A673 (cell line): Measurements from ENCODE around the gene KIF1A.

Source experiments
- CTCF ChIP-seq: fragments of 300-800, 200-600 bp; sonication (generic); conservative IDR thresholded peaks from 2 replicates; pipeline ENCODE4 v1.5.1; 2017; ENCODE audit warnings: low read depth, mild to moderate bottlenecking, antibody characterized with exemption, low read length, moderate library complexity, mixed read lengths
- EZH2 ChIP-seq: fragments of 200-600 bp; sonication (generic); IDR thresholded peaks from 2 replicates; pipeline ENCODE4 v1.6.1; 2017; ENCODE audit warnings: borderline replicate concordance, low read depth, mild to moderate bottlenecking, mixed read lengths, antibody characterized with exemption, low read length; ENCODE audit not compliant: poor library complexity, severe bottlenecking

GRCh38 chr2:240730501-240731177 is 89.4 kb downstream of the KIF1A start:
- no peak for TF ChIP-seq CTCF
- TF ChIP-seq EZH2 = no peak
